Memory B cell (primary cell): ENCODE data around the gene FMO2.

Experiments used
- ATAC-seq: fragments of 150-1000 bp; cut with Tn5 transposase; 2 replicates; pipeline ENCODE4 v1.10.0; 2021; ENCODE audit warnings: low read depth, mild to moderate bottlenecking, moderate library complexity
- DNase-seq, 2 donors: peaks; one replicate each; pipeline ENCODE4 v3.0.0; 2022; ENCODE audit warnings: low spot score in 2 of 2
- H3K27ac Mint-ChIP-seq: one replicate; pipeline ENCODE4 v1.8.0; 2022; ENCODE audit warnings: mild to moderate bottlenecking, moderate library complexity, mixed read lengths
- H3K27me3 Mint-ChIP-seq: one replicate; pipeline ENCODE4 v1.8.0; 2022; ENCODE audit warnings: mixed read lengths
- H3K36me3 Mint-ChIP-seq: one replicate; pipeline ENCODE4 v1.8.0; 2022; ENCODE audit warnings: mild to moderate bottlenecking, mixed read lengths
- H3K4me1 Mint-ChIP-seq: one replicate; pipeline ENCODE4 v1.8.0; 2022; ENCODE audit warnings: mixed read lengths
- H3K4me3 Mint-ChIP-seq: one replicate; pipeline ENCODE4 v1.8.0; 2022; ENCODE audit warnings: mild to moderate bottlenecking, moderate library complexity, mixed read lengths
- H3K9me3 Mint-ChIP-seq: one replicate; pipeline ENCODE4 v1.8.0; 2022; ENCODE audit warnings: mixed read lengths

FMO2 gene

GRCh38 chr1:171185091-171185490, at the start of gene FMO2:
Gene FMO2 (plus strand): TSS chr1:171185300. CDS start chr1:171185714, 414 bp downstream.
- DNase-seq: no peak
- H3K4me3 Mint-ChIP-seq: no peak within 1 kb of the TSS
- ATAC-seq: no peak
- H3K27ac Mint-ChIP-seq: no peak within 1 kb of the TSS
- H3K36me3 Mint-ChIP-seq: no peaks in the 10 kb centered on the region
- no peaks in the 10 kb centered on the region for H3K4me1 Mint-ChIP-seq
- peaks cover 2% of the 10 kb centered on the region for H3K27me3 Mint-ChIP-seq
- no peaks in the 10 kb centered on the region for H3K9me3 Mint-ChIP-seq

- H3K9me3 Mint-ChIP-seq: no peaks in the 10 kb centered on the region
- no peak overlapping the region for H3K4me3 Mint-ChIP-seq
- H3K36me3 Mint-ChIP-seq: no peaks in the 10 kb centered on the region
- no peaks in the 10 kb centered on the region for H3K4me1 Mint-ChIP-seq
- no peak overlapping the region for H3K27ac Mint-ChIP-seq
- no peak for DNase-seq
- no peak for ATAC-seq
- H3K27me3 Mint-ChIP-seq: peaks cover 3% of the 10 kb centered on the region
Measured at GRCh38 chr1:171137580-171137979, 47.5 kb upstream of the FMO2 start.

- H3K27ac Mint-ChIP-seq: no peak overlapping the region
- H3K27me3 Mint-ChIP-seq: peaks cover 3% of the 10 kb centered on the region
- H3K4me1 Mint-ChIP-seq: no peaks in the 10 kb centered on the region
- no peak overlapping the region for H3K4me3 Mint-ChIP-seq
- no peaks in the 10 kb centered on the region for H3K9me3 Mint-ChIP-seq
- DNase-seq (no peak), ATAC-seq (no peak)
- no peaks in the 10 kb centered on the region for H3K36me3 Mint-ChIP-seq
Measured at GRCh38 chr1:171138980-171139379, 46.1 kb upstream of the FMO2 start.

- DNase-seq: no peak
Measured at GRCh38 chr1:171139890-171140289, 45.2 kb upstream of the FMO2 start.

GRCh38 chr1:171140401-171140800, 44.7 kb upstream of the FMO2 start:
- H3K27me3 Mint-ChIP-seq: peaks cover 7% of the 10 kb centered on the region
- H3K36me3 Mint-ChIP-seq: no peaks in the 10 kb centered on the region
- H3K4me1 Mint-ChIP-seq: no peaks in the 10 kb centered on the region
- no peak overlapping the region for H3K27ac Mint-ChIP-seq
- no peak overlapping the region for H3K4me3 Mint-ChIP-seq
- no peaks in the 10 kb centered on the region for H3K9me3 Mint-ChIP-seq
- DNase-seq (no peak), ATAC-seq (no peak)

More at GRCh38 chr1:171139890-171140289, 45.2 kb upstream of the FMO2 start:
- Mint-ChIP-seq H3K36me3 (no peaks in the 10 kb centered on the region), H3K27ac (no peak overlapping the region), H3K4me3 (no peak overlapping the region), H3K27me3 (peaks cover 3% of the 10 kb centered on the region), H3K4me1 (no peaks in the 10 kb centered on the region), H3K9me3 (no peaks in the 10 kb centered on the region)
- no peak for ATAC-seq

- Mint-ChIP-seq H3K27ac (no peak overlapping the region), H3K27me3 (peaks cover 7% of the 10 kb centered on the region), H3K4me3 (no peak overlapping the region), H3K9me3 (no peaks in the 10 kb centered on the region), H3K4me1 (no peaks in the 10 kb centered on the region), H3K36me3 (no peaks in the 10 kb centered on the region)
- ATAC-seq (no peak), DNase-seq (no peak)
Measured at GRCh38 chr1:171140956-171141687, 44.0 kb upstream of the FMO2 start.

GRCh38 chr1:171141688-171142415, 43.2 kb upstream of the FMO2 start:
- DNase-seq (no peak), ATAC-seq (no peak)
- no peaks in the 10 kb centered on the region for H3K4me1 Mint-ChIP-seq
- H3K27ac Mint-ChIP-seq: no peak overlapping the region
- H3K36me3 Mint-ChIP-seq: no peaks in the 10 kb centered on the region
- H3K9me3 Mint-ChIP-seq: no peaks in the 10 kb centered on the region
- H3K27me3 Mint-ChIP-seq: peaks cover 5% of the 10 kb centered on the region
- H3K4me3 Mint-ChIP-seq: no peak overlapping the region

GRCh38 chr1:171142416-171143385, 42.4 kb upstream of the FMO2 start:
- Mint-ChIP-seq H3K27me3 (peaks cover 4% of the 10 kb centered on the region), H3K4me3 (no peak overlapping the region), H3K4me1 (no peaks in the 10 kb centered on the region), H3K9me3 (no peaks in the 10 kb centered on the region), H3K36me3 (no peaks in the 10 kb centered on the region), H3K27ac (no peak overlapping the region)
- ATAC-seq (no peak), DNase-seq (no peak)

GRCh38 chr1:171150156-171150555, 34.9 kb upstream of the FMO2 start:
- ATAC-seq (no peak), DNase-seq (no peak)
- peaks cover 6% of the 10 kb centered on the region for H3K27me3 Mint-ChIP-seq
- H3K27ac Mint-ChIP-seq: no peak overlapping the region
- H3K36me3 Mint-ChIP-seq: no peaks in the 10 kb centered on the region
- H3K4me3 Mint-ChIP-seq: no peak overlapping the region
- no peaks in the 10 kb centered on the region for H3K9me3 Mint-ChIP-seq
- H3K4me1 Mint-ChIP-seq: no peaks in the 10 kb centered on the region

GRCh38 chr1:171152549-171152948, 32.6 kb upstream of the FMO2 start:
- Mint-ChIP-seq H3K27me3 (peaks cover 6% of the 10 kb centered on the region), H3K9me3 (no peaks in the 10 kb centered on the region), H3K27ac (no peak overlapping the region), H3K4me1 (no peaks in the 10 kb centered on the region), H3K36me3 (no peaks in the 10 kb centered on the region), H3K4me3 (no peak overlapping the region)
- DNase-seq: no peak
- no peak for ATAC-seq

GRCh38 chr1:171155484-171155883, 29.6 kb upstream of the FMO2 start:
- no peak for ATAC-seq

GRCh38 chr1:171158096-171158495, 27.0 kb upstream of the FMO2 start:
- DNase-seq (no peak), ATAC-seq (no peak)
- Mint-ChIP-seq H3K4me3 (no peak overlapping the region), H3K4me1 (no peaks in the 10 kb centered on the region), H3K27ac (no peak overlapping the region), H3K27me3 (peaks cover 3% of the 10 kb centered on the region), H3K9me3 (no peaks in the 10 kb centered on the region), H3K36me3 (no peaks in the 10 kb centered on the region)

More at GRCh38 chr1:171155484-171155883, 29.6 kb upstream of the FMO2 start:
- Mint-ChIP-seq H3K4me1 (no peaks in the 10 kb centered on the region), H3K4me3 (no peak overlapping the region), H3K27me3 (peaks cover 3% of the 10 kb centered on the region), H3K27ac (no peak overlapping the region), H3K9me3 (no peaks in the 10 kb centered on the region), H3K36me3 (no peaks in the 10 kb centered on the region)
- no peak for DNase-seq

GRCh38 chr1:171158551-171158950, 26.5 kb upstream of the FMO2 start:
- DNase-seq: no peak
- Mint-ChIP-seq H3K27ac (no peak overlapping the region), H3K4me1 (no peaks in the 10 kb centered on the region), H3K4me3 (no peak overlapping the region), H3K9me3 (no peaks in the 10 kb centered on the region), H3K27me3 (peaks cover 3% of the 10 kb centered on the region), H3K36me3 (no peaks in the 10 kb centered on the region)
- no peak for ATAC-seq

GRCh38 chr1:171159148-171159547, 26.0 kb upstream of the FMO2 start:
- Mint-ChIP-seq H3K4me3 (no peak overlapping the region), H3K36me3 (no peaks in the 10 kb centered on the region), H3K27me3 (peaks cover 3% of the 10 kb centered on the region)

More at GRCh38 chr1:171159148-171159547, 26.0 kb upstream of the FMO2 start:
- no peak for DNase-seq
- Mint-ChIP-seq H3K9me3 (no peaks in the 10 kb centered on the region), H3K27ac (no peak overlapping the region), H3K4me1 (no peaks in the 10 kb centered on the region)
- ATAC-seq: no peak
